Caco-2 (cell line): ENCODE results near the gene UNC13C. TPM values are rescaled to one million over a fixed set of nuclear protein-coding genes. Genes with fewer than 3 reads are reported as not detected.

ENCODE experiments used
- BruUV-seq: library from RNA; stranded (reverse); fragments of 400-500 nt; replicated peaks from 2 replicates; lab custom pipeline; 2021; lab: Mats Ljungman, UMichigan
- CTCF ChIA-PET: fragments of 300-600 bp; sonication (Branson Sonifier 250); formaldehyde crosslinking; loops from one replicate; lab custom pipeline; 2022; ENCODE audit warnings: antibody characterized with exemption; lab: Charles Lee
- POLR2A ChIA-PET: fragments of 300-600 bp; sonication (Branson Sonifier 250); formaldehyde crosslinking; loops from one replicate; lab custom pipeline; 2022; ENCODE audit warnings: antibody characterized with exemption; lab: Charles Lee
- DNase-seq, 2 experiments: peaks; one replicate each; pipeline versions ENCODE4 v3.0.0 to v3.0.0-alpha.2; 2020 to 2022
- H3K27me3 ChIP-seq: replicated peaks from 2 replicates; pipeline ENCODE4 v1.6.0; 2011; ENCODE audit warnings: low read length; ENCODE audit not compliant: control insufficient read depth, insufficient read depth
- H3K36me3 ChIP-seq: 2 replicates; pipeline ENCODE4 v1.5.1; 2011; ENCODE audit warnings: low read length; ENCODE audit not compliant: control insufficient read depth, insufficient read depth
- H3K4me1 ChIP-seq: fragments of 250-450 bp; sonication (Bioruptor Pico); 2 replicates; pipeline ENCODE4 v1.5.1; 2020; ENCODE audit warnings: mild to moderate bottlenecking
- H3K4me3 ChIP-seq: 2 replicates; pipeline ENCODE4 v1.5.1; 2011; ENCODE audit warnings: low read depth, mild to moderate bottlenecking, control low read depth, low read length
- H3K9me3 ChIP-seq: fragments of 250-450 bp; sonication (Bioruptor Pico); 2 replicates; pipeline ENCODE4 v1.5.1; 2020; ENCODE audit warnings: mild to moderate bottlenecking, moderate library complexity
- H3K27ac Mint-ChIP-seq: one replicate; pipeline ENCODE4 v1.8.0; 2022; ENCODE audit warnings: mixed read lengths; ENCODE audit not compliant: unreplicated experiment
- H3K27me3 Mint-ChIP-seq: one replicate; pipeline ENCODE4 v1.8.0; 2022; ENCODE audit warnings: mixed read lengths; ENCODE audit not compliant: insufficient read depth, unreplicated experiment
- H3K36me3 Mint-ChIP-seq: one replicate; pipeline ENCODE4 v1.8.0; 2022; ENCODE audit warnings: mild to moderate bottlenecking, mixed read lengths; ENCODE audit not compliant: insufficient read depth, unreplicated experiment
- H3K4me1 Mint-ChIP-seq: one replicate; pipeline ENCODE4 v1.8.0; 2022; ENCODE audit warnings: low read depth, mixed read lengths; ENCODE audit not compliant: unreplicated experiment
- H3K4me3 Mint-ChIP-seq: one replicate; pipeline ENCODE4 v1.8.0; 2022; ENCODE audit warnings: mild to moderate bottlenecking, moderate library complexity, mixed read lengths; ENCODE audit not compliant: unreplicated experiment
- H3K9me3 Mint-ChIP-seq: one replicate; pipeline ENCODE4 v1.8.0; 2022; ENCODE audit warnings: mixed read lengths; ENCODE audit not compliant: unreplicated experiment
- intact Hi-C: fragments of 100-400 bp; cut with micrococcal nuclease; formaldehyde crosslinking; loops from one replicate; pipeline ENCODE4 v1.10.0; 2022; ENCODE audit not compliant: unreplicated experiment
- total RNA-seq: library from RNA; stranded (reverse); gene quantifications from 2 replicates; pipeline ENCODE4 v1.2.3, GENCODE V29; 2022
- TF ChIP-seq, protein P1 (sequence below), 2 experiments: fragments of 200-600 bp in 1 of 2; IDR thresholded peaks; 1 replicate in 1 of 2; 2 replicates in 1 of 2; pipeline versions ENCODE4 v1.5.1 to v1.8.0; 2011 to 2022; ENCODE audit warnings: antibody characterized with exemption in 1 of 2, control low read depth in 1 of 2, inconsistent platforms in 1 of 2, low read depth in 1 of 2, low read length in 1 of 2, mild to moderate bottlenecking in 1 of 2, moderate library complexity in 1 of 2; ENCODE audit not compliant: insufficient read depth in 1 of 2, severe bottlenecking in 1 of 2, unreplicated experiment in 1 of 2

UNC13C gene
- total RNA-seq, 1 experiment from 2014 or later, result 2.9 TPM

GRCh38 chr15:54681584-54681983 is 703.3 kb downstream of the UNC13C start:
- Histone ChIP-seq H3K4me1 (no peaks in the 10 kb centered on the region), H3K4me3 (no peak overlapping the region), H3K27me3 (no peaks in the 10 kb centered on the region), H3K9me3 (no peaks in the 10 kb centered on the region), H3K36me3 (no peaks in the 10 kb centered on the region)
- no TSS peak for BruUV-seq
- Mint-ChIP-seq H3K27me3 (peaks cover 8% of the 10 kb centered on the region), H3K4me1 (no peaks in the 10 kb centered on the region), H3K4me3 (no peak overlapping the region), H3K9me3 (no peaks in the 10 kb centered on the region), H3K27ac (no peak overlapping the region), H3K36me3 (no peaks in the 10 kb centered on the region)
- DNase-seq, result no peak
- TF ChIP-seq, protein P1, sequence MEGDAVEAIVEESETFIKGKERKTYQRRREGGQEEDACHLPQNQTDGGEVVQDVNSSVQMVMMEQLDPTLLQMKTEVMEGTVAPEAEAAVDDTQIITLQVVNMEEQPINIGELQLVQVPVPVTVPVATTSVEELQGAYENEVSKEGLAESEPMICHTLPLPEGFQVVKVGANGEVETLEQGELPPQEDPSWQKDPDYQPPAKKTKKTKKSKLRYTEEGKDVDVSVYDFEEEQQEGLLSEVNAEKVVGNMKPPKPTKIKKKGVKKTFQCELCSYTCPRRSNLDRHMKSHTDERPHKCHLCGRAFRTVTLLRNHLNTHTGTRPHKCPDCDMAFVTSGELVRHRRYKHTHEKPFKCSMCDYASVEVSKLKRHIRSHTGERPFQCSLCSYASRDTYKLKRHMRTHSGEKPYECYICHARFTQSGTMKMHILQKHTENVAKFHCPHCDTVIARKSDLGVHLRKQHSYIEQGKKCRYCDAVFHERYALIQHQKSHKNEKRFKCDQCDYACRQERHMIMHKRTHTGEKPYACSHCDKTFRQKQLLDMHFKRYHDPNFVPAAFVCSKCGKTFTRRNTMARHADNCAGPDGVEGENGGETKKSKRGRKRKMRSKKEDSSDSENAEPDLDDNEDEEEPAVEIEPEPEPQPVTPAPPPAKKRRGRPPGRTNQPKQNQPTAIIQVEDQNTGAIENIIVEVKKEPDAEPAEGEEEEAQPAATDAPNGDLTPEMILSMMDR (IDR thresholded peaks at IDR 0.05; ENCODE audit: insufficient read depth in 1 of 2, low read depth in 1 of 2, low read length in 1 of 2, severe bottlenecking in 1 of 2, unreplicated experiment in 1 of 2), result no peak
- intact Hi-C loops, result no loop called here
- ChIA-PET CTCF (no interaction called here), POLR2A (no interaction called here)

Other genes with a start within 250 kb of the UNC13C start
- 10.1 and 11.2 TPM in 2 replicates for gene WDR72, start 218.8 kb upstream of the UNC13C start, total RNA-seq